Testis (tissue), 3 donors: ENCODE data around the gene ENDOV. TPM values are rescaled to one million over a fixed set of nuclear protein-coding genes. Genes with fewer than 3 reads are reported as not detected.
"Not testable (repeated sequence)": the region's sequence is repeated elsewhere in the genome, so short reads cannot be mapped to it uniquely, and the experiment has no call there.

Experiments used
- DNase-seq: peaks from one replicate; pipeline ENCODE4 v3.0.0-alpha.2; 2019
- H3K27ac ChIP-seq, 2 donors: fragments of 200-600 bp; sonication (generic); one replicate each; pipeline ENCODE4 v1.5.1; 2019
- H3K27me3 ChIP-seq: fragments of 200-600 bp; sonication (generic); one replicate; pipeline ENCODE4 v1.5.1; 2019
- H3K36me3 ChIP-seq: fragments of 200-600 bp; sonication (generic); one replicate; pipeline ENCODE4 v1.5.1; 2017; ENCODE audit warnings: low read depth; ENCODE audit errors: missing control alignments
- H3K4me1 ChIP-seq: fragments of 200-600 bp; sonication (generic); one replicate; pipeline ENCODE4 v1.5.1; 2019
- H3K4me3 ChIP-seq, 2 donors: fragments of 200-600 bp; sonication (generic); one replicate each; pipeline ENCODE4 v1.5.1; 2017 to 2019
- H3K9me3 ChIP-seq: fragments of 200-600 bp; sonication (generic); one replicate; pipeline ENCODE4 v1.5.1; 2017
- CTCF ChIP-seq, 3 experiments: fragments of 450-650 bp in 2 of 3; fragments of 200-600 bp in 1 of 3; sonication (generic) in 1 of 3; IDR thresholded peaks; one replicate each; pipeline ENCODE4 v1.5.1; 2016 to 2019; ENCODE audit warnings: antibody characterized with exemption in 3 of 3, mild to moderate bottlenecking in 2 of 3, moderate library complexity in 1 of 3
- POLR2A ChIP-seq: fragments of 450-650 bp; IDR thresholded peaks from one replicate; pipeline ENCODE4 v1.6.1; 2017; ENCODE audit warnings: antibody characterized with exemption, mild to moderate bottlenecking, moderate library complexity
- WGBS, 2 donors: methylation state at CpG; one replicate each; pipeline ENCODE4 v1.1.5; 2018; 5-methylcytosine and 5-hydroxymethylcytosine counted together
- intact Hi-C: fragments of 100-400 bp; cut with DNase I; formaldehyde crosslinking; loops from one replicate; pipeline ENCODE4 v1.15.1; 2023; ENCODE audit warnings: low total_unique reads
- polyA plus RNA-seq: library from polyadenylated mRNA; stranded (reverse); fragments of 350-450 nt; fragmentation: Illumina TruSeq; extraction: RNeasy Lipid Tissue Mini Kit (QIAGEN cat#74804); gene quantifications from one replicate; pipeline ENCODE4 v1.2.3, GENCODE V29; 2014; ENCODE audit warnings: low read depth, low replicate concordance; ENCODE audit not compliant: insufficient read depth
- total RNA-seq, 2 donors: library from RNA; depleted of rRNA; stranded (reverse); fragments of >200 nt; gene quantifications; one replicate each; pipeline ENCODE4 v1.2.3, GENCODE V29; 2016

ENDOV gene
- total and polyA plus RNA-seq, 3 donors from 2014 or later, result 41.4 to 63.9 (median 55.2) TPM

- TF ChIP-seq CTCF (IDR thresholded peaks at IDR 0.05), result no peak
- no peak for TF ChIP-seq POLR2A
- H3K27me3 ChIP-seq, result no peaks in the 10 kb centered on the region
- H3K4me3 ChIP-seq, result no peak overlapping the region
- intact Hi-C loops, result no loop called here
- DNase-seq, result no peak
- WGBS, 2 donors, result 83 to 84% methylated on average over 12 to 15 of the region's 15 CpGs
- H3K9me3 ChIP-seq, result no peaks in the 10 kb centered on the region
- no peaks in the 10 kb centered on the region for H3K36me3 ChIP-seq
- H3K4me1 ChIP-seq, result peaks cover 14% of the 10 kb centered on the region
- H3K27ac ChIP-seq, result no peak overlapping the region
Measured at GRCh38 chr17:80395402-80396151, 19.4 kb upstream of the ENDOV start.

- DNase-seq, result no peak
- 74 to 77% methylated on average over 9 of the region's 9 CpGs for WGBS, 2 donors
- no peaks in the 10 kb centered on the region for H3K9me3 ChIP-seq
- H3K27ac ChIP-seq, result no peak overlapping the region
- H3K36me3 ChIP-seq, result no peaks in the 10 kb centered on the region
- no peaks in the 10 kb centered on the region for H3K27me3 ChIP-seq
- H3K4me3 ChIP-seq, result no peak overlapping the region
- intact Hi-C loops, result no loop called here
- TF ChIP-seq POLR2A, result no peak
- TF ChIP-seq CTCF (IDR thresholded peaks at IDR 0.05), result no peak
- H3K4me1 ChIP-seq, result peaks cover 14% of the 10 kb centered on the region
Measured at GRCh38 chr17:80396157-80397033, 18.6 kb upstream of the ENDOV start.

GRCh38 chr17:80397034-80397387, 18.0 kb upstream of the ENDOV start:
- H3K27ac ChIP-seq, result no peak overlapping the region
- intact Hi-C loops, result no loop called here
- TF ChIP-seq CTCF (IDR thresholded peaks at IDR 0.05) (no peak), POLR2A (no peak)
- no peaks in the 10 kb centered on the region for H3K9me3 ChIP-seq
- peaks cover 14% of the 10 kb centered on the region for H3K4me1 ChIP-seq
- no peak for DNase-seq
- H3K36me3 ChIP-seq, result no peaks in the 10 kb centered on the region
- 78 to 88% methylated on average over 6 of the region's 6 CpGs for WGBS, 2 donors
- H3K4me3 ChIP-seq, result no peak overlapping the region
- H3K27me3 ChIP-seq, result no peaks in the 10 kb centered on the region

- no peak for TF ChIP-seq CTCF (IDR thresholded peaks at IDR 0.05)
- no peak for TF ChIP-seq POLR2A
- Histone ChIP-seq H3K36me3 (no peaks in the 10 kb centered on the region), H3K27me3 (no peaks in the 10 kb centered on the region), H3K4me1 (peaks cover 14% of the 10 kb centered on the region), H3K4me3 (no peak overlapping the region), H3K9me3 (no peaks in the 10 kb centered on the region), H3K27ac (no peak overlapping the region)
- intact Hi-C loops, result no loop called here
- DNase-seq, result no peak
- WGBS, 2 donors, result 87 to 95% methylated on average over 8 to 10 of the region's 10 CpGs
Measured at GRCh38 chr17:80397686-80398085, 17.3 kb upstream of the ENDOV start.

GRCh38 chr17:80401086-80401485, 13.9 kb upstream of the ENDOV start:
- intact Hi-C loops, H3K27ac ChIP-seq, DNase-seq, H3K4me1 ChIP-seq, H3K27me3 ChIP-seq, H3K4me3 ChIP-seq, H3K9me3 ChIP-seq, H3K36me3 ChIP-seq: not testable (repeated sequence)
- 75 to 85% methylated on average over 9 of the region's 9 CpGs for WGBS, 2 donors

- H3K4me3 ChIP-seq, intact Hi-C loops, H3K27me3 ChIP-seq, H3K9me3 ChIP-seq, H3K27ac ChIP-seq, H3K4me1 ChIP-seq, DNase-seq, H3K36me3 ChIP-seq: not testable (repeated sequence)
- 94 to 96% methylated on average over 12 to 13 of the region's 13 CpGs for WGBS, 2 donors
Measured at GRCh38 chr17:80402102-80402501, 12.9 kb upstream of the ENDOV start.
